SK-N-SH treated with all-trans-retinoic acid at 6 μM for 48 hours (cell line): ENCODE data around the gene SPRY1.

Experiments
- ATAC-seq: fragments of 200-7000 bp; cut with Tn5 transposase; 3 replicates; pipeline ENCODE4 v1.9.1; 2020; ENCODE audit warnings: mild to moderate bottlenecking, moderate library complexity
- ARNTL ChIP-seq: fragments of 450-650 bp; formaldehyde crosslinking; IDR thresholded peaks from 2 replicates; pipeline ENCODE4 v1.5.0; 2020; ENCODE audit warnings: low read depth, mild to moderate bottlenecking, moderate library complexity, borderline replicate concordance
- BACH2 ChIP-seq: fragments of 250-450 bp; sonication (Bioruptor Pico); IDR thresholded peaks from 2 replicates; pipeline ENCODE4 v1.9.0; 2021; ENCODE audit warnings: mild to moderate bottlenecking, borderline replicate concordance
- CSDC2 ChIP-seq: fragments of 250-450 bp; sonication (Bioruptor Pico); IDR thresholded peaks from 2 replicates; pipeline ENCODE4 v1.5.0; 2020; ENCODE audit warnings: mild to moderate bottlenecking, moderate library complexity
- ESRRG ChIP-seq: fragments of 250-450 bp; sonication (Bioruptor Pico); IDR thresholded peaks from 2 replicates; pipeline ENCODE4 v1.6.1; 2021; ENCODE audit warnings: mild to moderate bottlenecking
- GLIS3 ChIP-seq: fragments of 250-450 bp; sonication (Bioruptor Pico); IDR thresholded peaks from 2 replicates; pipeline ENCODE4 v1.5.0; 2020; ENCODE audit warnings: mild to moderate bottlenecking, moderate library complexity
- ISL1 ChIP-seq: fragments of 250-450 bp; sonication (Bioruptor Pico); IDR thresholded peaks from 2 replicates; pipeline ENCODE4 v2.1.2; 2022; ENCODE audit warnings: mild to moderate bottlenecking, moderate library complexity
- OSR1 ChIP-seq: fragments of 250-450 bp; sonication (Bioruptor Pico); IDR thresholded peaks from 2 replicates; pipeline ENCODE4 v1.8.0; 2022; ENCODE audit warnings: moderate library complexity, mild to moderate bottlenecking, inconsistent platforms
- PPARA ChIP-seq: fragments of 250-450 bp; sonication (Bioruptor Pico); IDR thresholded peaks from 2 replicates; pipeline ENCODE4 v1.5.0; 2020; ENCODE audit warnings: mild to moderate bottlenecking, borderline replicate concordance
- RARB ChIP-seq: fragments of 250-450 bp; sonication (Bioruptor Pico); IDR thresholded peaks from 2 replicates; pipeline ENCODE4 v1.8.0; 2021; ENCODE audit warnings: mild to moderate bottlenecking, moderate library complexity
- SNAI2 ChIP-seq: fragments of 250-450 bp; sonication (Bioruptor Pico); IDR thresholded peaks from 2 replicates; pipeline ENCODE4 v1.5.0; 2020; ENCODE audit warnings: mild to moderate bottlenecking, moderate library complexity
- TCF4 ChIP-seq: fragments of 250-450 bp; sonication (Bioruptor Pico); IDR thresholded peaks from 2 replicates; pipeline ENCODE4 v1.8.0; 2021; ENCODE audit warnings: mild to moderate bottlenecking, moderate library complexity, borderline replicate concordance
- TOX ChIP-seq: fragments of 250-450 bp; sonication (Bioruptor Pico); IDR thresholded peaks from 2 replicates; pipeline ENCODE4 v1.8.0; 2021; ENCODE audit warnings: mild to moderate bottlenecking, moderate library complexity, borderline replicate concordance
- ZC3H10 ChIP-seq: fragments of 250-450 bp; sonication (Bioruptor Pico); IDR thresholded peaks from 2 replicates; pipeline ENCODE4 v1.5.1; 2021; ENCODE audit warnings: mild to moderate bottlenecking, moderate library complexity
- ZFP3 ChIP-seq: fragments of 250-450 bp; sonication (Bioruptor Pico); IDR thresholded peaks from 2 replicates; pipeline ENCODE4 v1.5.0; 2020; ENCODE audit warnings: mild to moderate bottlenecking, moderate library complexity
- ZFP30 ChIP-seq: fragments of 450-650 bp; formaldehyde crosslinking; IDR thresholded peaks from 2 replicates; pipeline ENCODE4 v1.5.0; 2022; ENCODE audit warnings: mild to moderate bottlenecking, moderate library complexity
- ZNF565 ChIP-seq: fragments of 450-650 bp; formaldehyde crosslinking; conservative IDR thresholded peaks from 2 replicates; pipeline ENCODE4 v1.5.0; 2020; ENCODE audit warnings: low read depth, mild to moderate bottlenecking, moderate library complexity
- ZNF70 ChIP-seq: fragments of 450-650 bp; formaldehyde crosslinking; IDR thresholded peaks from 2 replicates; pipeline ENCODE4 v1.5.0; 2020; ENCODE audit warnings: mild to moderate bottlenecking, moderate library complexity
- ZNF8 ChIP-seq: fragments of 450-650 bp; formaldehyde crosslinking; IDR thresholded peaks from 2 replicates; pipeline ENCODE4 v1.5.0; 2020; ENCODE audit warnings: mild to moderate bottlenecking, moderate library complexity
- TF ChIP-seq, protein P1 (sequence below): fragments of 250-450 bp; sonication (Bioruptor Pico); IDR thresholded peaks from 2 replicates; pipeline ENCODE4 v1.8.0; 2020; ENCODE audit warnings: mild to moderate bottlenecking, moderate library complexity, borderline replicate concordance
- TF ChIP-seq, protein P2 (sequence below): fragments of 250-450 bp; sonication (Bioruptor Pico); IDR thresholded peaks from 2 replicates; pipeline ENCODE4 v1.5.1; 2020; ENCODE audit warnings: low read depth, mild to moderate bottlenecking, moderate library complexity
- TF ChIP-seq, protein P3 (sequence below): fragments of 250-450 bp; sonication (Bioruptor Pico); IDR thresholded peaks from 2 replicates; pipeline ENCODE4 v1.5.0; 2020; ENCODE audit warnings: mild to moderate bottlenecking, moderate library complexity
- TF ChIP-seq, protein P4 (sequence below): fragments of 250-450 bp; sonication (Bioruptor Pico); IDR thresholded peaks from 2 replicates; pipeline ENCODE4 v1.8.0; 2021; ENCODE audit warnings: low read depth, mild to moderate bottlenecking, moderate library complexity, borderline replicate concordance

SPRY1 gene

DNA sequence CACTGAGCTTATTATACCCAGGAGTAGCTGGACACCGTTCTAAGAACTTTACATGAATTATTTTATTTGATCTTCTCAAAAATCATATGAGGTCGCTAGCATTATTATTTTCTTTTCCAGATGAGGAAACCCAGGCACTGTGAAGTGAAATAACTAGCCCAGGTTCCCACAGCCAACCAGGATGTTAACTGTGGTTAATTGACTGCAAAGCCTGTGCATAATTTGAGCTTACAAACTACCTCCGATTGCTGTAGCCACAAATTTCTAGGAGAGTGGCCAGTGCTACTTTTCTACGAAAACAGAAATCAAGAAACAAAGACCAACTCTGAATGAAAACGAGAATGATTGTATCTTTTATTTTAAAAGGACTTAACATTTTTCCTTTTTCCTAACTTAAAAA, 27.2 kb downstream of the SPRY1 start:
- ATAC-seq: no peak
- TF ChIP-seq ZNF8 (CRISPR knock-in tag) (no peak), ZNF565 (no peak), ISL1 (CRISPR knock-in tag) (no peak), RARB (CRISPR knock-in tag) (no peak), TOX (CRISPR knock-in tag) (no peak), ZNF70 (CRISPR knock-in tag) (no peak), TCF4 (CRISPR knock-in tag) (no peak), PPARA (CRISPR knock-in tag) (no peak), CSDC2 (no peak), GLIS3 (CRISPR knock-in tag) (no peak)
- TF ChIP-seq, protein P1, sequence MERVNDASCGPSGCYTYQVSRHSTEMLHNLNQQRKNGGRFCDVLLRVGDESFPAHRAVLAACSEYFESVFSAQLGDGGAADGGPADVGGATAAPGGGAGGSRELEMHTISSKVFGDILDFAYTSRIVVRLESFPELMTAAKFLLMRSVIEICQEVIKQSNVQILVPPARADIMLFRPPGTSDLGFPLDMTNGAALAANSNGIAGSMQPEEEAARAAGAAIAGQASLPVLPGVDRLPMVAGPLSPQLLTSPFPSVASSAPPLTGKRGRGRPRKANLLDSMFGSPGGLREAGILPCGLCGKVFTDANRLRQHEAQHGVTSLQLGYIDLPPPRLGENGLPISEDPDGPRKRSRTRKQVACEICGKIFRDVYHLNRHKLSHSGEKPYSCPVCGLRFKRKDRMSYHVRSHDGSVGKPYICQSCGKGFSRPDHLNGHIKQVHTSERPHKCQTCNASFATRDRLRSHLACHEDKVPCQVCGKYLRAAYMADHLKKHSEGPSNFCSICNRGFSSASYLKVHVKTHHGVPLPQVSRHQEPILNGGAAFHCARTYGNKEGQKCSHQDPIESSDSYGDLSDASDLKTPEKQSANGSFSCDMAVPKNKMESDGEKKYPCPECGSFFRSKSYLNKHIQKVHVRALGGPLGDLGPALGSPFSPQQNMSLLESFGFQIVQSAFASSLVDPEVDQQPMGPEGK (CRISPR knock-in tag): no peak

DNA sequence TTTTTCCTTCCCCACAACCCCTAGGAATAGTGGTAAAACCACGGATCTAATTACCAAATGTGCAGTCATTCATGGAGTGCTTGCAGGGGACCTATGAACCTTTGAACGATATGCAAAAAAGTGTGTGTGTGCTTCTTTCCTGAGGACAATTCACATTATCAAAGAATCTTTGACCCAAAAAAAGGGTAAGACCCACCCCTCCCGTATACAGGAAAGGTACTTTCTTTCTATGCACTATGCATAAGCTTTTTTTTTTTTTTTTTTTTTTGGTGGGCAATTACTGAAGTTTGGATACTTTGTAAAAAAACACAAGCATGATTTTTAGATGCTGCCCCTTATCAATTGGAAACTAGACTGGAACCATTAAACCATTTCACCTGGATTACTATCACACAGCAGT, 31.4 kb downstream of the SPRY1 start:
- no peak for ATAC-seq
- TF ChIP-seq OSR1 (CRISPR knock-in tag): no peak
- TF ChIP-seq ZFP30: no peak
- TF ChIP-seq RARB (CRISPR knock-in tag): no peak
- TF ChIP-seq ZFP3 (CRISPR knock-in tag): no peak
- TF ChIP-seq TOX (CRISPR knock-in tag): no peak
- no peak for TF ChIP-seq ZNF565
- TF ChIP-seq ISL1 (CRISPR knock-in tag): no peak

DNA sequence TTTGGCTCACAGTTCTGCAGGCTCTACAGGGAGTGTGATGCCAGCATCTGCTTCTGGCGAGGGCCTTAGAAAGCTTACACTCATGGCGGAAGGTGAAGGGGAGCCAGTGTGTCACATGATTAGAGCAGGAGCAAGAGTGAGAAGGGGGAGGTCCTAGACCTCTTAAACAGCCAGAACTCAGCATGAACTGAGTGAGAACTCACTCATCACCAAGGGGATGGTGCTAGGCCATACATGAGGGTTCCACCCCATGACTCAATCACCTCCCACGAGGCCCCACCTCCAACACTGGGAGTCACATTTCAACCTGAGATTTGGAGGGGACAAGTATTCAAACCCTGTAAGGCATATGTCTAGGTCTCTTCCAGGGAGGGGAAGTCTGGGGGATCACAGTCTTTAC, 33.4 kb downstream of the SPRY1 start:
- TF ChIP-seq TCF4 (CRISPR knock-in tag) (no peak), ZFP30 (no peak), OSR1 (CRISPR knock-in tag) (no peak), ZC3H10 (CRISPR knock-in tag) (no peak), PPARA (CRISPR knock-in tag) (no peak), ZNF70 (CRISPR knock-in tag) (no peak), ZNF8 (CRISPR knock-in tag) (no peak), RARB (CRISPR knock-in tag) (no peak), ESRRG (CRISPR knock-in tag) (no peak), ZFP3 (CRISPR knock-in tag) (no peak), ARNTL (CRISPR knock-in tag) (no peak), BACH2 (CRISPR knock-in tag) (no peak), SNAI2 (CRISPR knock-in tag) (no peak), ISL1 (CRISPR knock-in tag) (no peak), GLIS3 (CRISPR knock-in tag) (no peak)
- TF ChIP-seq, protein P2, sequence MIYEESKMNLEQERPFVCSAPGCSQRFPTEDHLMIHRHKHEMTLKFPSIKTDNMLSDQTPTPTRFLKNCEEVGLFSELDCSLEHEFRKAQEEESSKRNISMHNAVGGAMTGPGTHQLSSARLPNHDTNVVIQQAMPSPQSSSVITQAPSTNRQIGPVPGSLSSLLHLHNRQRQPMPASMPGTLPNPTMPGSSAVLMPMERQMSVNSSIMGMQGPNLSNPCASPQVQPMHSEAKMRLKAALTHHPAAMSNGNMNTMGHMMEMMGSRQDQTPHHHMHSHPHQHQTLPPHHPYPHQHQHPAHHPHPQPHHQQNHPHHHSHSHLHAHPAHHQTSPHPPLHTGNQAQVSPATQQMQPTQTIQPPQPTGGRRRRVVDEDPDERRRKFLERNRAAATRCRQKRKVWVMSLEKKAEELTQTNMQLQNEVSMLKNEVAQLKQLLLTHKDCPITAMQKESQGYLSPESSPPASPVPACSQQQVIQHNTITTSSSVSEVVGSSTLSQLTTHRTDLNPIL (CRISPR knock-in tag): no peak
- TF ChIP-seq, protein P1 (CRISPR knock-in tag): no peak
- TF ChIP-seq, protein P3, sequence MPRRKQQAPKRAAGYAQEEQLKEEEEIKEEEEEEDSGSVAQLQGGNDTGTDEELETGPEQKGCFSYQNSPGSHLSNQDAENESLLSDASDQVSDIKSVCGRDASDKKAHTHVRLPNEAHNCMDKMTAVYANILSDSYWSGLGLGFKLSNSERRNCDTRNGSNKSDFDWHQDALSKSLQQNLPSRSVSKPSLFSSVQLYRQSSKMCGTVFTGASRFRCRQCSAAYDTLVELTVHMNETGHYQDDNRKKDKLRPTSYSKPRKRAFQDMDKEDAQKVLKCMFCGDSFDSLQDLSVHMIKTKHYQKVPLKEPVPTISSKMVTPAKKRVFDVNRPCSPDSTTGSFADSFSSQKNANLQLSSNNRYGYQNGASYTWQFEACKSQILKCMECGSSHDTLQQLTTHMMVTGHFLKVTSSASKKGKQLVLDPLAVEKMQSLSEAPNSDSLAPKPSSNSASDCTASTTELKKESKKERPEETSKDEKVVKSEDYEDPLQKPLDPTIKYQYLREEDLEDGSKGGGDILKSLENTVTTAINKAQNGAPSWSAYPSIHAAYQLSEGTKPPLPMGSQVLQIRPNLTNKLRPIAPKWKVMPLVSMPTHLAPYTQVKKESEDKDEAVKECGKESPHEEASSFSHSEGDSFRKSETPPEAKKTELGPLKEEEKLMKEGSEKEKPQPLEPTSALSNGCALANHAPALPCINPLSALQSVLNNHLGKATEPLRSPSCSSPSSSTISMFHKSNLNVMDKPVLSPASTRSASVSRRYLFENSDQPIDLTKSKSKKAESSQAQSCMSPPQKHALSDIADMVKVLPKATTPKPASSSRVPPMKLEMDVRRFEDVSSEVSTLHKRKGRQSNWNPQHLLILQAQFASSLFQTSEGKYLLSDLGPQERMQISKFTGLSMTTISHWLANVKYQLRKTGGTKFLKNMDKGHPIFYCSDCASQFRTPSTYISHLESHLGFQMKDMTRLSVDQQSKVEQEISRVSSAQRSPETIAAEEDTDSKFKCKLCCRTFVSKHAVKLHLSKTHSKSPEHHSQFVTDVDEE (CRISPR knock-in tag): no peak
- TF ChIP-seq, protein P4, sequence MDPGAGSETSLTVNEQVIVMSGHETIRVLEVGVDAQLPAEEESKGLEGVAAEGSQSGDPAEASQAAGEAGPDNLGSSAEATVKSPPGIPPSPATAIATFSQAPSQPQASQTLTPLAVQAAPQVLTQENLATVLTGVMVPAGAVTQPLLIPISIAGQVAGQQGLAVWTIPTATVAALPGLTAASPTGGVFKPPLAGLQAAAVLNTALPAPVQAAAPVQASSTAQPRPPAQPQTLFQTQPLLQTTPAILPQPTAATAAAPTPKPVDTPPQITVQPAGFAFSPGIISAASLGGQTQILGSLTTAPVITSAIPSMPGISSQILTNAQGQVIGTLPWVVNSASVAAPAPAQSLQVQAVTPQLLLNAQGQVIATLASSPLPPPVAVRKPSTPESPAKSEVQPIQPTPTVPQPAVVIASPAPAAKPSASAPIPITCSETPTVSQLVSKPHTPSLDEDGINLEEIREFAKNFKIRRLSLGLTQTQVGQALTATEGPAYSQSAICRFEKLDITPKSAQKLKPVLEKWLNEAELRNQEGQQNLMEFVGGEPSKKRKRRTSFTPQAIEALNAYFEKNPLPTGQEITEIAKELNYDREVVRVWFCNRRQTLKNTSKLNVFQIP (CRISPR knock-in tag): no peak
- ATAC-seq: no peak
